ENCODE data around the gene THAP4. TPM values are rescaled to one million over a fixed set of nuclear protein-coding genes. Genes with fewer than 3 reads are reported as not detected.

Gene THAP4
- total and polyA plus RNA-seq, 2 of the 13 experiments (the other 11 are each of a cell fraction or from before 2014, with no cell fraction given): 59.7 to 75.7 TPM

DNA sequence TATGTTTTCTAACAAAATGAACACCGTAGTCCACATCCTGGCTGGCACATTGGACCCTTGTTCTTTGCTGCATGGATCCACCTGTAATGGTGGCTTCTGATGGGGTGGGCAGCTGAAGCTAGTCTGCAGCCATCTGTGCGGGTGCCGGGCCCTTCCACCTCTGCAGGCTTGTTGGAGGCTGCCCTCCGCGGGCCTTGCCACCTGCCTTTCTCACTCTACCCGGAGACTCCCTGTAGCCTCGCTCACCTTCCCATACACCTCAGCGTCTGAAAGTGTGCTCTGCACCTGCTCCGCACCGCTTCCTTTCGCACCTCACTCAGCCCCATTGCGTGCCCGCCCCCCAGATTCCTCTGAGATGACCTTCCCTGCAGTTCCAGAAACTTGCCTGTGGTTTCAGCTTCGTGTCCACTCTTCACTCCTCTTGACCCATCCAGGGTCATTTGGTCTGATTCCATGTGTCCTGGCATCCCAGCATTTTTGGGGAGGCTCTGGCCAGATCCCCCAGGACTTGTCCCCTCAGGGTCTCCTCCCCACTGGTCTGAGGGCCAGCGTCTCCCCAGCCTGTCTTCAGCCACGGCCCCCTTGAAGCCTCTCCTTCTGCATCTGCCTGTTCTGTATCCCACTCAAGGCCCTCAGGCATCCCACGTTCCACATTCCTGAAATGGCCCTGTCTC is 18.7 kb upstream of the THAP4 start:
- Histone ChIP-seq H3K27me3 (ENCODE audit: control insufficient read depth in 1 of 2, insufficient read depth in 2 of 2, low read length in 2 of 2) (no peaks in the 10 kb centered on the region), H3K4me2 (ENCODE audit: low read depth, low read length) (no peak overlapping the region), H3K4me3 (replicated peaks in 1 of 3; ENCODE audit: insufficient read depth in 1 of 3, low read depth in 2 of 3, low read length in 3 of 3) (no peak overlapping the region), H3K9ac (ENCODE audit: insufficient read depth, low read depth, low read length) (no peak overlapping the region), H3K9me3 (ENCODE audit: low read length) (no peaks in the 10 kb centered on the region), H3K36me3 (replicated peaks in 1 of 2; ENCODE audit: control insufficient read depth in 1 of 2, insufficient read depth in 2 of 2, low read length in 2 of 2) (peaks cover 41 to 78% of the 10 kb centered on the region in 2 experiments), H3K79me2 (ENCODE audit: insufficient read depth, low read length) (peaks cover 27% of the 10 kb centered on the region), H3K27ac (ENCODE audit: extremely low read length, insufficient read depth, low read length) (no peak overlapping the region), H4K20me1 (ENCODE audit: insufficient read depth, low read length) (no peaks in the 10 kb centered on the region; the same call in 1 of the 2 replicates), H3K4me1 (ENCODE audit: insufficient read depth, low read length) (peaks cover 17% of the 10 kb centered on the region), H2AFZ (ENCODE audit: low read length) (no peak overlapping the region)
- no TSS peak for BruUV-seq (replicated peaks)
- intact Hi-C loops (cut with micrococcal nuclease; ENCODE audit: unreplicated experiment): no loop called here
- FAIRE-seq (no peak), ATAC-seq (no peak), DNase-seq (ENCODE audit: low spot score) (no peak)
- ChIA-PET CTCF (ENCODE audit: low intra/inter-chr PET ratio, low total read pairs) (no interaction called here), POLR2A (no interaction called here)
- 97% methylated on average over 17 of the region's 17 CpGs for WGBS (ENCODE audit: low lambda C conversion rate)
- in situ Hi-C loops (cut with HindIII; ENCODE audit: extremely low pct_ligation_motif_present, low pct_unique_long_range_greater_than_20kb): loop anchor here (5.0 kb wide), 1 partner anchor 103 kb away; no protein-coding TSS in a partner anchor
- no peak for TF ChIP-seq SCMH1 (CRISPR knock-in tag; IDR thresholded peaks at IDR 0.05; ENCODE audit: borderline replicate concordance)
- no peak for TF ChIP-seq NONO (IDR thresholded peaks at IDR 0.05)
- no peak for TF ChIP-seq NONO (CRISPR knock-in tag; conservative IDR thresholded peaks at IDR 0.05)
- no peak for TF ChIP-seq RFX3 (CRISPR knock-in tag; IDR thresholded peaks at IDR 0.05)
- TF ChIP-seq, protein P1, sequence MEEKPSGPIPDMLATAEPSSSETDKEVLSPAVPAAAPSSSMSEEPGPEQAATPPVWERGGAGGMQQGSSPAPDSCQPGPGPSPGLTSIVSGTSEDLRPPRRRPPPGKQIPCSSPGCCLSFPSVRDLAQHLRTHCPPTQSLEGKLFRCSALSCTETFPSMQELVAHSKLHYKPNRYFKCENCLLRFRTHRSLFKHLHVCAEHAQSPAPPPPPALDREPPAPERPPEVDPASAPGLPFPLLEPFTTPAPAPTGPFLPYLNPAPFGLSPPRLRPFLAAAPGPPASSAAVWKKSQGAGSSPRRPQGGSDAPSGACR (CRISPR knock-in tag; IDR thresholded peaks at IDR 0.05): no peak
- TF ChIP-seq ZNF138 (CRISPR knock-in tag; IDR thresholded peaks at IDR 0.05; ENCODE audit: low read depth): no peak
- TF ChIP-seq, protein P2, sequence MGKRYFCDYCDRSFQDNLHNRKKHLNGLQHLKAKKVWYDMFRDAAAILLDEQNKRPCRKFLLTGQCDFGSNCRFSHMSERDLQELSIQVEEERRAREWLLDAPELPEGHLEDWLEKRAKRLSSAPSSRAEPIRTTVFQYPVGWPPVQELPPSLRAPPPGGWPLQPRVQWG (CRISPR knock-in tag; IDR thresholded peaks at IDR 0.05; ENCODE audit: borderline replicate concordance, low read depth): no peak
- TF ChIP-seq BCL6 (CRISPR knock-in tag; IDR thresholded peaks at IDR 0.05): no peak
- no peak for TF ChIP-seq ZNF782 (CRISPR knock-in tag; IDR thresholded peaks at IDR 0.05; ENCODE audit: borderline replicate concordance)
- TF ChIP-seq, protein P3, sequence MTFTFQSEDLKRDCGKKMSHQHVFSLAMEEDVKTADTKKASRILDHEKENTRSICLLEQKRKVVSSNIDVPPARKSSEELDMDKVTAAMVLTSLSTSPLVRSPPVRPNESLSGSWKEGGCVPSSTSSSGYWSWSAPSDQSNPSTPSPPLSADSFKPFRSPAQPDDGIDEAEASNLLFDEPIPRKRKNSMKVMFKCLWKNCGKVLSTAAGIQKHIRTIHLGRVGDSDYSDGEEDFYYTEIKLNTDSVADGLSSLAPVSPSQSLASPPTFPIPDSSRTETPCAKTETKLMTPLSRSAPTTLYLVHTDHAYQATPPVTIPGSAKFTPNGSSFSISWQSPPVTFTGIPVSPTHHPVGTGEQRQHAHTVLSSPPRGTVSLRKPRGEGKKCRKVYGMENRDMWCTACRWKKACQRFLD (CRISPR knock-in tag; IDR thresholded peaks at IDR 0.05; ENCODE audit: borderline replicate concordance): no peak
- TF ChIP-seq HOXD1 (CRISPR knock-in tag; IDR thresholded peaks at IDR 0.05): no peak
- TF ChIP-seq SMYD3 (CRISPR knock-in tag; IDR thresholded peaks at IDR 0.05): no peak
- TF ChIP-seq, protein P4, sequence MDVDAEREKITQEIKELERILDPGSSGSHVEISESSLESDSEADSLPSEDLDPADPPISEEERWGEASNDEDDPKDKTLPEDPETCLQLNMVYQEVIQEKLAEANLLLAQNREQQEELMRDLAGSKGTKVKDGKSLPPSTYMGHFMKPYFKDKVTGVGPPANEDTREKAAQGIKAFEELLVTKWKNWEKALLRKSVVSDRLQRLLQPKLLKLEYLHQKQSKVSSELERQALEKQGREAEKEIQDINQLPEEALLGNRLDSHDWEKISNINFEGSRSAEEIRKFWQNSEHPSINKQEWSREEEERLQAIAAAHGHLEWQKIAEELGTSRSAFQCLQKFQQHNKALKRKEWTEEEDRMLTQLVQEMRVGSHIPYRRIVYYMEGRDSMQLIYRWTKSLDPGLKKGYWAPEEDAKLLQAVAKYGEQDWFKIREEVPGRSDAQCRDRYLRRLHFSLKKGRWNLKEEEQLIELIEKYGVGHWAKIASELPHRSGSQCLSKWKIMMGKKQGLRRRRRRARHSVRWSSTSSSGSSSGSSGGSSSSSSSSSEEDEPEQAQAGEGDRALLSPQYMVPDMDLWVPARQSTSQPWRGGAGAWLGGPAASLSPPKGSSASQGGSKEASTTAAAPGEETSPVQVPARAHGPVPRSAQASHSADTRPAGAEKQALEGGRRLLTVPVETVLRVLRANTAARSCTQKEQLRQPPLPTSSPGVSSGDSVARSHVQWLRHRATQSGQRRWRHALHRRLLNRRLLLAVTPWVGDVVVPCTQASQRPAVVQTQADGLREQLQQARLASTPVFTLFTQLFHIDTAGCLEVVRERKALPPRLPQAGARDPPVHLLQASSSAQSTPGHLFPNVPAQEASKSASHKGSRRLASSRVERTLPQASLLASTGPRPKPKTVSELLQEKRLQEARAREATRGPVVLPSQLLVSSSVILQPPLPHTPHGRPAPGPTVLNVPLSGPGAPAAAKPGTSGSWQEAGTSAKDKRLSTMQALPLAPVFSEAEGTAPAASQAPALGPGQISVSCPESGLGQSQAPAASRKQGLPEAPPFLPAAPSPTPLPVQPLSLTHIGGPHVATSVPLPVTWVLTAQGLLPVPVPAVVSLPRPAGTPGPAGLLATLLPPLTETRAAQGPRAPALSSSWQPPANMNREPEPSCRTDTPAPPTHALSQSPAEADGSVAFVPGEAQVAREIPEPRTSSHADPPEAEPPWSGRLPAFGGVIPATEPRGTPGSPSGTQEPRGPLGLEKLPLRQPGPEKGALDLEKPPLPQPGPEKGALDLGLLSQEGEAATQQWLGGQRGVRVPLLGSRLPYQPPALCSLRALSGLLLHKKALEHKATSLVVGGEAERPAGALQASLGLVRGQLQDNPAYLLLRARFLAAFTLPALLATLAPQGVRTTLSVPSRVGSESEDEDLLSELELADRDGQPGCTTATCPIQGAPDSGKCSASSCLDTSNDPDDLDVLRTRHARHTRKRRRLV (CRISPR knock-in tag; IDR thresholded peaks at IDR 0.05): no peak
- TF ChIP-seq JARID2 (CRISPR knock-in tag; IDR thresholded peaks at IDR 0.05; ENCODE audit: insufficient replicate concordance): no peak
